Measurements from ENCODE around the gene RASSF7. TPM values are rescaled to one million over a fixed set of nuclear protein-coding genes. Genes with fewer than 3 reads are reported as not detected.
A peak's percentile ranks its signal among the peaks of the same experiment; 100 is the strongest.
"Not testable (repeated sequence)": the region's sequence is repeated elsewhere in the genome, so short reads cannot be mapped to it uniquely, and the experiment has no call there.

RASSF7 gene
- total RNA-seq, 4 donors from 2014 or later, result 2.9 to 24.4 (median 13.7) TPM

GRCh38 chr11:569158-569885, 8.6 kb downstream of the RASSF7 start:
- H3K4me3 ChIP-seq, result peak overlapping the region; percentile 67 to 90 (median 78)
- H3K27me3 ChIP-seq, result no peaks in the 10 kb centered on the region
- TF ChIP-seq POLR2AphosphoS5 (IDR thresholded peaks at IDR 0.05), result no peak
- TF ChIP-seq CTCF (IDR thresholded peaks at IDR 0.05), result no peak
- TF ChIP-seq POLR2A (IDR thresholded peaks at IDR 0.05; ENCODE audit: low read depth), result no peak
- TF ChIP-seq EP300 (IDR thresholded peaks at IDR 0.05), result no peak
- H3K9me3 ChIP-seq, result no peaks in the 10 kb centered on the region
- H3K27ac ChIP-seq (replicated peaks in 1 of 4), result peak overlapping the region; percentile 87 to 94 (median 92)
- intact Hi-C loops (cut with DNase I), result no loop called here
- no peak for DNase-seq (ENCODE audit: extremely low spot score)
- H3K4me1 ChIP-seq, result peaks cover 11 to 26% (median 25%) of the 10 kb centered on the region in 4 donors
- 71% methylated on average over 18 of the region's 36 CpGs for WGBS
- no peaks in the 10 kb centered on the region for H3K36me3 ChIP-seq

GRCh38 chr11:571802-572185, 11.0 kb downstream of the RASSF7 start:
- intact Hi-C loops (cut with DNase I), result no loop called here
- Histone ChIP-seq H3K4me1 (peaks cover 21 to 40% (median 38%) of the 10 kb centered on the region in 4 donors), H3K4me3 (no peak overlapping the region), H3K36me3 (no peaks in the 10 kb centered on the region), H3K27me3 (no peaks in the 10 kb centered on the region), H3K27ac (replicated peaks in 1 of 4) (no peak overlapping the region), H3K9me3 (no peaks in the 10 kb centered on the region)
- TF ChIP-seq POLR2A (IDR thresholded peaks at IDR 0.05; ENCODE audit: low read depth), result no peak
- TF ChIP-seq POLR2AphosphoS5 (IDR thresholded peaks at IDR 0.05), result no peak
- TF ChIP-seq CTCF (IDR thresholded peaks at IDR 0.05), result no peak
- TF ChIP-seq EP300 (IDR thresholded peaks at IDR 0.05), result no peak
- 73% methylated on average over 8 of the region's 8 CpGs for WGBS
- no peak for DNase-seq (ENCODE audit: extremely low spot score)

GRCh38 chr11:573146-573759, 12.5 kb downstream of the RASSF7 start:
- TF ChIP-seq POLR2A (IDR thresholded peaks at IDR 0.05; ENCODE audit: low read depth) (no peak), POLR2AphosphoS5 (IDR thresholded peaks at IDR 0.05) (no peak), EP300 (IDR thresholded peaks at IDR 0.05) (no peak), CTCF (IDR thresholded peaks at IDR 0.05) (no peak)
- peaks cover 29 to 44% (median 39%) of the 10 kb centered on the region in 4 donors for H3K4me1 ChIP-seq
- peak overlapping the region in 1 of 4 donors; percentile 65 for H3K27ac ChIP-seq (replicated peaks in 1 of 4)
- H3K36me3 ChIP-seq, result no peaks in the 10 kb centered on the region
- no peak overlapping the region for H3K4me3 ChIP-seq
- intact Hi-C loops (cut with DNase I), result no loop called here
- WGBS, result 93% methylated on average over 9 of the region's 16 CpGs
- no peak for DNase-seq (ENCODE audit: extremely low spot score)
- H3K27me3 ChIP-seq, result no peaks in the 10 kb centered on the region
- no peaks in the 10 kb centered on the region for H3K9me3 ChIP-seq

GRCh38 chr11:574031-574570, 13.3 kb downstream of the RASSF7 start:
- Histone ChIP-seq H3K4me1 (peaks cover 35 to 48% (median 44%) of the 10 kb centered on the region in 4 donors), H3K27ac (replicated peaks in 1 of 4) (peak overlapping the region in 1 of 4 donors; percentile 5), H3K4me3 (peak overlapping the region in 1 of 4 donors; percentile 94)
- peak in 1 of 2 donors; percentile 15 for TF ChIP-seq POLR2AphosphoS5 (IDR thresholded peaks at IDR 0.05)
- H3K36me3 ChIP-seq; intact Hi-C loops (cut with DNase I); H3K27me3 ChIP-seq; DNase-seq (ENCODE audit: extremely low spot score); H3K9me3 ChIP-seq: not testable (repeated sequence)
- WGBS, result 71% methylated on average over 13 of the region's 14 CpGs

GRCh38 chr11:574632-575312, 14.0 kb downstream of the RASSF7 start:
- intact Hi-C loops (cut with DNase I), result no loop called here
- DNase-seq (ENCODE audit: extremely low spot score), result no peak
- Histone ChIP-seq H3K4me1 (peaks cover 37 to 48% (median 44%) of the 10 kb centered on the region in 4 donors), H3K36me3 (no peaks in the 10 kb centered on the region), H3K27me3 (no peaks in the 10 kb centered on the region), H3K9me3 (no peaks in the 10 kb centered on the region), H3K4me3 (peak overlapping the region; percentile 64 to 94 (median 76)), H3K27ac (replicated peaks in 1 of 4) (peak overlapping the region; percentile 78 to 94 (median 90))
- WGBS, result 45% methylated on average over 19 of the region's 25 CpGs
- no peak for TF ChIP-seq POLR2AphosphoS5 (IDR thresholded peaks at IDR 0.05)
- no peak for TF ChIP-seq POLR2A (IDR thresholded peaks at IDR 0.05; ENCODE audit: low read depth)
- TF ChIP-seq EP300 (IDR thresholded peaks at IDR 0.05), result no peak
- TF ChIP-seq CTCF (IDR thresholded peaks at IDR 0.05), result no peak
